Left cardiac atrium (tissue), 4 donors: ENCODE measurements around the gene COMTD1. TPM values are rescaled to one million over a fixed set of nuclear protein-coding genes. Genes with fewer than 3 reads are reported as not detected.

Experiments
- ATAC-seq, 2 donors: fragments of 200-7000 bp; cut with Tn5 transposase; one replicate each; pipeline ENCODE4 v1.9.1; 2020; ENCODE audit warnings: mild to moderate bottlenecking in 2 of 2, moderate library complexity in 2 of 2
- DNase-seq: peaks from one replicate; pipeline ENCODE4 v3.0.0-alpha.2; 2020
- intact Hi-C, 2 donors: fragments of 100-400 bp; cut with DNase I; formaldehyde crosslinking; loops; one replicate each; pipeline versions ENCODE4 v1.14.1 to v1.15.1; 2022 to 2023
- total RNA-seq, 2 donors: library from RNA; stranded (reverse); fragmentation: NEBNext Ultra II Directional; extraction: Animal tissue kit (Norgen Biotek cat#: 25700); gene quantifications; one replicate each; pipeline ENCODE4 v1.2.1, GENCODE V29; 2021
- donor health status: DM: no; HTN: yes; CAD: no.
- donor health status: DM: no; HTN: yes; CAD: no; lungs with severe emphysema.
- donor health status: DM: yes; HTN: yes; CAD: no.
- donor health status: Dilated cardiomyopathy.

Gene COMTD1
- total RNA-seq, 2 donors from 2014 or later = 22.7 to 28.2 TPM

DNA sequence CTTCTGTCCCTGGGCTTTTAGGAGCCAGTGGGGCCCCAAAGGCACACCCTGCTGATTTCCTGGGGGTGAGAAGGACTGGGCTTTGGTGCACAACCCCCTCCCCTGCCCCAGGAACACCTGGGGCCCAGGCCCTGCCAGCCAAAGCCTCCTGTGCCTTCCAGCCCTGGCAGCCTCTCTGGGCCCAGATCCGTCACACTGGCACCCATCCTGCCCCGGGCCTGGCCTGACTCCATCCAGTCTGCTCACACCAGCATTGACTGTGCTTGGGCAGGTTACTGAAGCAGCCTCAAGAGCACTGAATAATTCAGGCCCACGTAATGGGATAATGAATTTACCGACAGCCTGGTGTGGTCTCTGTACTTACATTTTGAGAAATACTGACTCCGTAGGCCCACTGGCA, 12.0 kb upstream of the COMTD1 start:
- DNase-seq (no peak), ATAC-seq (peak in 1 of 2 donors; percentile 10)
- intact Hi-C loops = loop anchor here in 1 of 2 donors (10.0 kb wide), 1 partner anchor 973 kb away; no protein-coding TSS in a partner anchor

DNA sequence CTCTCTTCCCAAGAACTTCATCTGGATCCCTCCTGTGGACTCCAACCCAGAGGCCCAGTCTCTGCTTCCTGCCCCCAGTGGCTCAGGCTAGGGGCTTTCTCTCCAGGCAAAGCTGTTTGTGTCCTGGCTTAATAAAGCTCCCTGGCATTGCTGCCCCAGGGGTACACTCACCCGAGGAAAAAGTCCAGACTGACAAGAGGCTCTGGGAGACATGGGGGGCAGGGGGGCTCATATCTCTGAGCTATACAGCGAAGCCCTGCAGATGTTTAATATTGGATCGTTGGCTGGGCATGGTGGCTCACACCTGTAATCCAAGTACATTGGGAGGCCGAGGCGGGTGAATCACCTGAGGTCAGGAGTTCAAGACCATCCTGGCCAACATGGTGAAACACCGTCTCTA, 10.7 kb upstream of the COMTD1 start:
- intact Hi-C loops = loop anchor here in 1 of 2 donors (10.0 kb wide), 1 partner anchor 972 kb away; no protein-coding TSS in a partner anchor
- ATAC-seq (no peak), DNase-seq (no peak)

DNA sequence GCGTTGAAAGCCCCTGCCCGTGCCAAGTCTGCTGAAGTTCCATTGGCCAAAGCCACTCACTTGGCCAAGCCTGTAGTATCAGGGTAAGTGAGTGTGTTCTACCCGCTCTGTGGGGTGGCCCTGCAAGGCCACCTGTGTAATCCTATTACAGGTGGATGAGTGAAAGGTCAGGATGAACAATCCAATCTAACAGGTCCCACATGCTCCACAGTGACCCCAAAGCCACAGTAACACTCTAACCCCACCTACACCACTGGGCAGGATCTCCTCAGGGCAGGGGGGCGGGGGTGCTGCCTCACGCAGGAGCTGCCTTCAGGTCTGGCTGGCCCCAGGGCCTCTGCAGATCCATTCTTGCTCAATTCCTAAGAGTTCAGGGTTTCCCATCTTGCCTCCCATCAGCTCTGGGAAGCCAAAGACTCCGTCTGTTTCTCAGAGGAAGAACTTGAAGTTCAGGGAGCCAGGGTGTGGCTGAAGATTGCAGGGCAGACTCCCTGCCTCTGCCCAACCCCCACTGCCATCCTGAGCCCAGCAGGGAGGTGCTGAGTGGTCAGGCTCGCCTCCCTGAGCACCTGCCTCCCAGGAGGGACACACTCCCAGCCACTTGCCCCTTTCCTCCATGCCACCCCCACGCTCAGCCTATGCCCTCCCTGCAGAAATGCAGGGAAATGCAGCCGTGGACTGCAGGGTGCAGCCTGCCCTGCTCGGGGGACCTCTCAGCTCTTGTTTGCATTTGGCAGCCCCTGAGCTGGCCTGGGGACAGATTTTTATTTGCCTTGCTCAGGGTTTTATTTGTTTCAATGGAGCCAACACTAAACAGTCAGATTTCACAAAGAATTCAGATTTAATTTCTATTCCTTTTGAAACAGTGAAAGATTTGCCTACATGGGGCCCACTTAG, 9.8 kb upstream of the COMTD1 start:
- ATAC-seq = no peak

DNA sequence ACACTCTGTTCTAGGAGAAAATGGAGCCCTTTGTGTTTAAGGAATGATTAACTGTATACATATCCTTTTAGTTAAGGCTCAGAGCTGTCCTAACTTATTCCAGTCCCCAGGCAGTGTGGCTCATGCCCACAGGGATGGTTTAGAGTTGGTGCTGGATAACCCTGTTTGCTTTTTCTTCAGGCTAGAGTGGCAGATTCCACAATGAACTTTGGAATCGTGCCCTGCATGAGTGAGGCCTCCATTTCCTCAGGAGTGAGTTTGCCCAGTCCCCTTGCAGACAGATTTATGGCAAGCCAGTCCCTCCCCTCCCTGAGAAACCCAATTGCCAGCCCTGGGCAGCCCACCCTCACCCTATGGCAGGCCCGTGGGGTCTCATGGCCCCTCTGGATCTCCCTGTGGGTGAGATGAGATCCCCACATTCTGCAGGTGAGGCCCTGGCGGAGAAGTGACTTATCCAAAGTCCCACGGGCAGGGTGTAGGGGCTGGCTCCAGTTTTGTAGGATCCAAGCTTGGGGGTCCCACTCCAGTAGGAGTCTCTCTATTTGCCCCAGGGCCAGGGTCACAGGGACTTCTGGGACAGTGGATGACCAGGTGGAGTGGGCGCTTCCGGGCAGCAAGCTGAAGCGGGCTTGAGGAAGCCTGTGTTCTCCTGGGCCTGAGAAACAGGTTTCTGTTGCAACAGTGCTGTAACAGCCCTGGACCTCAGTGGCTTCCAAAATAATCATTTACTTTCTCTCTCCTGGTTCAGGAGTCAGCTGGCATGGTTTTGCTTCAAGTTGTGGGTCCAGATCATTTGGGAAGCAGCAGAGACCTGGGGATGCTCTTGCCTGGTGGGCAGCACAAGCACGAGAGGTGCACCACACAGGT, 9.0 kb upstream of the COMTD1 start:
- intact Hi-C loops = loop anchor here in 1 of 2 donors (10.0 kb wide), 1 partner anchor 970 kb away; no protein-coding TSS in a partner anchor
- no peak for ATAC-seq
- no peak for DNase-seq

More for the DNA sequence above, 9.8 kb upstream of the COMTD1 start:
- intact Hi-C loops = loop anchor here in 1 of 2 donors (10.0 kb wide), 1 partner anchor 971 kb away; no protein-coding TSS in a partner anchor
- no peak for DNase-seq

DNA sequence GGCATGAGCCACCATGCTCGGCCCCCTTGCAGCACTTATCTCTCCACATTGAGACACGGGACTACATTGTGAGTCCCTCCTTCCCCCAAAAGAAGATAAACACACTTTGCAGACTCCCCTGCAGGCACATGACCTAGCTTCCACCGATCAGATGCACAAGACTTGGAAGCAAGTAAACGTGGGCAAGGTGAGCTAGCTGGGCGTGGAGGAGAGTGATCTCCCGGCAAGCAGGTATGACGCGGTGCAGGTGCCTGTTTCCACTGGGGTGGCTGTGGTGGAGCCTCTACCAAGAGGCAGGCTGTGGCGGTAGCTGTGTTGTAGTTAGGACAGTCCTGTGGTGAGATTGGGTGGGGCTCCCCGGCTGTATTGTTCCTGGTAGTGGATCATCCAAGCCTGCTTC, 7.7 kb upstream of the COMTD1 start:
- intact Hi-C loops = loop anchor here in 1 of 2 donors (10.0 kb wide), 1 partner anchor 969 kb away; no protein-coding TSS in a partner anchor
- ATAC-seq = no peak
- no peak for DNase-seq

DNA sequence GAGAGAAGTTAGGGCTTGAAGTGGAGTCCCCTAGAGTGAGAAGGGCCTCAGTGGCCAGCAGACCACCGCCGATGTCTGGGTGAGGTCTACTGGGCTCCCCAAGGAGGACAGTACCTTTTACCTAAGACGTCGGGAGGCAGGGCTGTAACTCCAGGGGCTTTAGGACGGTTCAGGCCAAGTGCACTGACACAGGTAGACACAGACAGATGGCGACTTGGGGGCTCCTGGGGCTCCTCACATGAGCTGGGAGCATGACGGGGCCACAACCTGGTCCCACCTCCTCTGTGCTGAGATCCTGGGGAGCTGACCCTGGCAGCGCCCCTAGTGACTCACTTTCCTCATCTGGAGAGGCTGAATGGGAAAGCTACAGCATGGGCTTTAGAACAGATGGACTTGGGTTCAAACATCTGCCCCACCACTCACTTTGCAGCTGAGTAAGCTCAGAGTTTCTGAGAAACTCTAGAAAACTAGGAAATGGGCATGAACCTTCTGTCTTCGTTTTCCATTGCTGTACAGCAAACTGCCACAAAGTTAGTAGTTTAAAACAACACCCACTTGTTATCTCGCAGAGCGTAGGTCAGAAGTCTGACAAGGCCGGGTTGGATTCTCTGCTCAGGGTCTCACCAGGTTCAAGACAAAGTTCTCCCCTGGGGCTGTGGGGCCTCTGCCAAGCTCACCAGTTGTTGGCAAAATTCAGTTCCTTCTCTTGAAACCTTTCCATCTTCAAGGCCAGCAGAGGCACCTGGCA, 4.7 kb upstream of the COMTD1 start:
- no peak for DNase-seq
- ATAC-seq = no peak
- intact Hi-C loops = loop anchor here in 1 of 2 donors (10.0 kb wide), 1 partner anchor 966 kb away; no protein-coding TSS in a partner anchor

DNA sequence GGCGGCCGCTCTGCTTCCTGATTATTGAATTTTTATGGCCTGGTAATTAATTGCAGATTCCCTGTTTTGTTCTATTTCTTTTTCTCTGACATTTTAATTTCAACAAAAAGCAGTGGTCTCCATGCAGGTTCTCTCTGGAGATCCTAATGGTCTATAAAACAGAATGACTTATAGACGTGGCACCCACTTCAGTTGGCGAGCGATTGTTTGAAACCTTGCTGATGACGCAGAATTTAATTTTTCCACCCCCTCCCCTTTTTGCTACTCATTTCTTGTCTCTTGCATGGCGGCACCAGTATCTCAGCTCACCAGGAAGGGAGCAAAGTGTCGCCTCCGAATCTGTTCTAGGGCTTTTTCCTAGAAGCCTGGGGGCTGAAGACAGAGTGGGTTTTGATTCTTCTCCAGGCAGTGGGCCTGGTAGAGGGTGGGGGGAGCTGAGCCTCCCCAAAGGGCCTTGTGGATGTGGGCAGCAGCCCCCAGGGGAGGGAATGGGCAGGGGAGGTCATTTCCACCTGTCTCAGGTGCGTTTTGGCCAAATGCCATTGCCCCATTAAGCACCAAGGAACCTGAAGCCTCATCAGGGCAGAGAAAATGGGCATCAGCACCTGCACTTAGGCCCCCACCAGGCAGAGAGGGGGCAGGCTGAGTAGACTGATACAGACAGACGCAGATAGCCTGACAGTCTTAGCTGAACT, 3.5 kb upstream of the COMTD1 start:
- ATAC-seq (no peak), DNase-seq (no peak)
- intact Hi-C loops = loop anchor here (5.0 to 10.0 kb wide), 5 partner anchors 54 to 997 kb away; partner anchors contain the start of gene SAMD8 (in 1 of the 2)

DNA sequence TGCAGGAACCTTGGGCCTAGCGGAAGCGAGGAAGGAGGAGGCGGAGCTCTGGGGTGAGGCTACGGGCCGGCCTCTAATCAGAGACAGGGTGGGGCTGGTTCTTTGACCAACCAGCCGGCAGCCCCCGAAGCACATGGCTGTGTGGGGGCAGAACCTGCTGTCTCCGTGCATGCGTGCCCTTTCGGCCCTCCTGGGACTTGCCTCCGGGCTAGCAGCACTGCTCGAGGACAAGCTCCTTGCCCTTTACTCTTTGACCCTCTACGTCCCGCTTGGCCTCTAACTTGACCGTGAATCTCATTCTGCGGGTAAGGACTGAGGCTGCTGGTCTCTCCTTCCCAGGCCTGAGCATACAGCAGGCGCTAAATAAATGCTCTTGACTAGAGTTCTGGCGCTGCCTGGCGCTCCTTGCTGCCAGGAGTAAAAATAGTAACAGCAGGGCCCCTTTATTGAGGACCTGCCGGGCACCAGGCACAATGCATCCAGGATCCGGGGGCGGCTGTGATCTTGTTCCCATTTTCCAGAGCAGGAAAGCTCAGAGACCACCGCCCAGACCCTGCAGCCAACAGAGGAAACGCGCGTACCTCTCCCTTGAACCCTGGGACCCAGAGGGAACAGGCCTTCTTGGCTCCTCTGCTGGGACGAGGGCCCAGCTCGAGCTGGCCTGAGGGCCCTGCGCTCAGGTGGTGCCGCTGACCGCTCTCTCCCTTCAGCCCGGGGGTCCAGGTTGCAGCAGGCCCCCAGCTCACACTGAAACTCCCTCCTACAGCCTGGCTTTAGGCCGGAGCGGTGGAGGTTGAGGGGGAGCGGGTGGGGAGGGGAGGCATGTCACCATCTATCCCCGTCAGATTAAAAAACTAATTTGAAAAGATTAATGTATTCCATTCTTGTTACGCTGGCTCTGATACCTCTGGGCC, 2.7 kb upstream of the COMTD1 start:
- DNase-seq = no peak
- intact Hi-C loops = loop anchor here (5.0 to 10.0 kb wide), 5 partner anchors 54 to 996 kb away; partner anchors contain the start of gene SAMD8 (in 1 of the 2)
- ATAC-seq = no peak

DNA sequence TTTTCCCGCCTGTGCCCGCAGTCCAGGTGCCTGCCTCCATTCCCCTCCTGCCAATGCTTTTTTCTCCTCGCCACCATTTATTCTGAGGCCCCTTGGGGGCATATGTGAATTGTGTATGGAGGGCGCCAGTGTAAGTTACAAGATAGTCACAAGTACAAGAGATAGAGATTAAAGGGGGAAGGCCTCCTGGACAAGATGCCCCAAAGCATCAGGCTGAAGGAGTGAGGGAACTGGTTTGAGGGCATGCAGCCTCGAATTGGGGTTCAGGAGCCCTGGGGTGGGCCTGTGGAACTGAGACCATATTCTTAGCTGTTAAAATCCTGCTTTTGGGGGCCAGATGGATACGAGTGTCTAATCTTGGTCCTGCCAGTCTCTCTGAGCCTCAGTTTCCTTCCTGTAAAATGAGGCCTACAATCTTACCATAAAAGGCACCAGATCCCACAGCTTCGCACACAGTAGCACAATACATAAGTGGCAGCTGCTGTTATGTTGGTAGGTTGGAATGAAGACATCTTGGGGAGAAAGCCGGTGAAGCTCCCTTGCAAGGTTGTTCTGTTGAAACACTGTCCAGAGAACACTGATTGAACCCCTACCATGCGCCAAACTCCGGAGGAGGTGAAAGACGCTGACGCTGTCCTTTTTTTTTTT, 545 bp upstream of the COMTD1 start:
- intact Hi-C loops = loop anchor here (5.0 to 10.0 kb wide), 5 partner anchors 52 to 994 kb away; partner anchors contain the start of gene SAMD8 (in 1 of the 2)
- no peak for ATAC-seq
- no peak for DNase-seq

DNA sequence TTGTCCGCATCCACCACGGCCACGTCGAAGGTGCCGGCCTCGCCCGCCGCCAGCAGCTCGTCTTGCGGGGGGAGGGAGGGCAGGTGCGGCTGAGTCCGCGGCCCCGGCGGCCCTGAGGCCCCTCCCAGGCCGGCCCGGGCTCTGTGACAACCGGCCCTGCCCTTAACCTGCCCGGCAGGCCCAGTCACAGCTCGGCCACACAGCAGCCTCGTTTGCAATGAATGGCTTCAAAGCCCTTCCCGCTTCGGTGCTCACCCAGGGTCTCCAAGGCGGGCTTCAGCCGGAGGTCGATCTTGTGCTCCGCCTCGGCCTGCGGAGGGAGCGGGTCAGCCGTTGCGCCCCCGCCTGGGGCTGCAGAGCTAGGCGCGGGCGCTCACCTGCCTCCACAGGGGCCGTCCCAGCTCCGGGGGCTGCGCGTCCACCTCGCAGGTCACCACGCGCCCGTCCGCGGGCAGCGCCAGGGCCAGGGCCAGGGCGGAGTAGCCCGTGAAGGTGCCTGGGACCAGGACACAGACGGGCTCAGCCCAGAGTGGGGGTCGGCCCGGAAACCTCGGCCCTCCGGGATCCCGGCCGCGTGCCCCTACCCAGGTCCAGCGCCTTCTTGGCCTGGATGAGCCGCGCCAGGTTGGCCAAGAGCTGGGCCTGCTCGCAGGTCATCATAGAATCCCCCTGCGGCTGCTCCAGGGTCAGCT, 928 bp downstream of the COMTD1 start:
- DNase-seq = peak; percentile 37
- peak; percentile 21 to 26 for ATAC-seq
- intact Hi-C loops = loop anchor here (2.0 to 10.0 kb wide), 7 partner anchors 48 to 993 kb away; partner anchors contain the start of gene SAMD8 (in 1 of the 2)

DNA sequence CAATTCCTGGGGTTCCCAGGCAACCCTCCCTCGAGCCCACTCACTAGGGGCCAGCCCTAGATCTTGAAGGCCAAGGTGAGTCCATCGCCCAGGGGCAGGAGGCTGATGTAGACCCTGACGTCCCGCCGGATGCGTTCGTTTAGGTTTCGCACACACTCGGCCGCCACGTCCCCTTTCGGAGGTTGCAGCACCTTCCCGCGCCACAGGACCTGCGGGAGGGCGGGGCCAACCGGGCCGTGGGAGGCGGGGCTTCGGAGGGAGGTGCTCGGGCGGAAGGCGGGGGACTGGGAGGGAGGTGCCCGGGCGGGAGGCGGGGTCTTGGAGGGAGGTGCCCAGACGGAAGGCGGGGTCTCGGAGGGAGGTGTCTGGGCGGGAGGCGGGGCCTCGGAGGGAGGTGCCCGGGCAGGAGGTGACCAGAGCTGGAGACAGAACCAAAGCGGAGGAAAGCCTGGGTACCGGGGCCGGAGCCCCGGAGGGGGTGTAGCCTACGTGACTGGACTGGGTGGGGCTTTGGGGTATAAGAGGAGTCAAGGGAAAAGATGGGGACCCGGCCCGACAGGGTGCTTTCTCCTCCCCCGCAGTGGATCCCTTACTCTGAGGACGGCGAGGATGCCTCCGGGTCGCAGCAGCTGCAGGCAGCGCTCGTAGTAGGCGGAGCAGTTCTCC, 1.6 kb downstream of the COMTD1 start:
- ATAC-seq = peak; percentile 84 to 87
- peak; percentile 93 for DNase-seq
- intact Hi-C loops = loop anchor here (2.0 to 10.0 kb wide), 5 partner anchors 47 to 209 kb away; partner anchors contain the start of gene SAMD8 (in 1 of the 2)

DNA sequence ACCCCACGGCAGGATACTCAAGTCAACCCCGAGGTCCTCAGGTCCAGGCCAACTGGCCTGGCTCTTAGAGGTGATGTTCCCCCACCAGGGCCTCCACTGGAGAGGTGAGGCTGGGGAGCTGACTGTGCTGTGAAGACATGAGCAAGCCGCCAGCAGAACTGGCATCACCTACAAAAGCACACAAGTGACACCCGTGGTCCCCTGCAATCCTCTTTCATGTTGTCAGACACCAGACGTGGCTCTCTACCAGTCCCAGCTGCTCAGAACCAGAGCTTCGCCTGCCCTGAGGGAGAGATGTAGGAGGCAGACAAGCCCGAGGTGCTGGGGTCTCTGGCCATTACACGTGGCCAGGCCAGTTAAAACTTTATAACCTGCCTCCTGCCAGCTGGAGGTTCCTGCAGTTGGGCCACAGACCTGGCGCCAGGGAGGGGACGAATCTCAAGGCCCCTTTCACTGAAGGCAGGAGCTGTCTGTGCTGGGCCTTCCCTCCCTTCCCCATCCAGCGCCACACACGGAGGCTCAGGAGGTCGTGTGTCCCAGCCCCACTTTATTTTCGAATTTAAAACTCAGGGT, 2.2 kb downstream of the COMTD1 start:
- ATAC-seq (no peak), DNase-seq (no peak)
- intact Hi-C loops = loop anchor here (2.0 to 10.0 kb wide), 5 partner anchors 46 to 209 kb away; partner anchors contain the start of gene SAMD8 (in 1 of the 2)

DNA sequence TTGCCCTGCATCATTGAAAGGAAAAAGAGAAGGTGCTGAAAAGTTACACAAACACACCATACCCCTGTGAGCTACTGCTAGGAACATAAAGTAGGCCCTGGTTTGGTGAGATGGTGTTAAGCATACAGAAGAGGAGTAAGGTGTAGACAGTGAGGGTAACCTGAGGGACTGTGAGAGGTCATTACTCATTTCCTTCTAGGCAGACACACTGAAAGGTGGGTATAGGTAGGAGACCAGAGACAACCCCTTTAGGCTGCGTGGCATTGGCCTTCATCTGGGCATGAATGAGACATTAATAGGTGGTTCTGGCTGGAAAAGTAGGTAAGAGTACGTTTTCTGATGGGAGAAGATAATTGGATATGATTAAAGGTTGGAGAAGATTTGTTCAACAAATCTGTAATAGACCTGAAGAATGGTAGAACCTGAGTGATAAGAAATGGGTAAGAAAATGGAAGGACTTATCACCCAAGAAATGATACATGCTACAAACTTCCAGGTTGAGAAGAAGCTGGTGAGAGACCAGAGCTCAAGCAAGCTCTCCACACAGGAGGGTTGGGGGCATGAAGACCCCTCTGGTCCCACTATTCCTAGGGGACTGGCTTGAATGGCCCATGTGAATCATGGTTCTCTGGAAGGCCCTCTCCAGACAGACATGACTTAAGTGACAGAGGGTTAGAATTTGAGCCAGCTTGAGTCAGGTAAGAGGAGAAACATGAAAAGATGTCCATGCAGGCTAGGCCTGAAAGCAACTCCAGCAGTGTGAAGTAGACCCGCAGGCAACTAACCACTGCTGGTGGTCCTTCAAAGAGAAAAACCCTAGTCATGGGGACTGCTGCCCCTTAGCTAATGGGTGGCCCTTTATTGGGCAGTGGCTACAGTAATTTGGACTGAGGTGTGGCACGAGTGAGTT, 3.8 kb downstream of the COMTD1 start:
- DNase-seq = no peak
- intact Hi-C loops = loop anchor here (5.0 to 10.0 kb wide), 4 partner anchors 45 to 207 kb away; partner anchors contain the start of gene SAMD8 (in 1 of the 2)
- no peak for ATAC-seq
